DND-41 (cell line): ENCODE results near the gene CALM1.

Experiments
- ATAC-seq: fragments of 200-7000 bp; cut with Tn5 transposase; 3 replicates; pipeline ENCODE4 v1.9.1; 2021; ENCODE audit warnings: low read depth; ENCODE audit not compliant: insufficient read depth
- DNase-seq: peaks from one replicate; pipeline ENCODE4 v3.0.0-alpha.2; 2020
- H2AFZ ChIP-seq: 2 replicates; pipeline ENCODE4 v1.6.0; 2012; ENCODE audit warnings: low read depth, low read length
- H3K27ac ChIP-seq: 2 replicates; pipeline ENCODE4 v1.5.1; 2012; ENCODE audit warnings: low read length, inconsistent platforms
- H3K27me3 ChIP-seq: fragments of 200-600 bp; sonication (generic); 2 replicates; pipeline ENCODE4 v1.6.0; 2012; ENCODE audit warnings: low read length, mild to moderate bottlenecking, inconsistent platforms; ENCODE audit not compliant: insufficient read depth, poor library complexity
- H3K36me3 ChIP-seq: 2 replicates; pipeline ENCODE4 v1.5.1; 2012; ENCODE audit warnings: low read length, inconsistent platforms; ENCODE audit not compliant: insufficient read depth
- H3K4me1 ChIP-seq: 2 replicates; pipeline ENCODE4 v1.5.1; 2012; ENCODE audit warnings: mild to moderate bottlenecking, low read length; ENCODE audit not compliant: insufficient read depth
- H3K4me2 ChIP-seq: 2 replicates; pipeline ENCODE4 v1.6.0; 2012; ENCODE audit warnings: mild to moderate bottlenecking, moderate library complexity, low read length, inconsistent platforms; ENCODE audit not compliant: insufficient read depth
- H3K4me3 ChIP-seq, 2 experiments: fragments of 200-600 bp in 1 of 2; shearing (Covaris generic) in 1 of 2; 2 replicates each; pipeline ENCODE4 v1.5.1; 2012 to 2016; ENCODE audit warnings: inconsistent platforms in 2 of 2, low read length in 2 of 2, mild to moderate bottlenecking in 2 of 2, low read depth in 1 of 2, moderate library complexity in 1 of 2
- H3K79me2 ChIP-seq: 2 replicates; pipeline ENCODE4 v1.6.0; 2012; ENCODE audit warnings: low read length, inconsistent platforms; ENCODE audit not compliant: insufficient read depth
- H3K9ac ChIP-seq: 2 replicates; pipeline ENCODE4 v1.6.0; 2012; ENCODE audit warnings: low read depth, mild to moderate bottlenecking, inconsistent platforms, low read length, moderate library complexity
- H3K9me3 ChIP-seq: 2 replicates; pipeline ENCODE4 v1.5.1; 2012; ENCODE audit warnings: low read length, moderate library complexity, mild to moderate bottlenecking, inconsistent platforms; ENCODE audit not compliant: insufficient read depth, severe bottlenecking
- H4K20me1 ChIP-seq: 2 replicates; pipeline ENCODE4 v1.6.0; 2012; ENCODE audit warnings: low read length; ENCODE audit not compliant: insufficient read depth
- CTCF ChIP-seq: IDR thresholded peaks from 2 replicates; pipeline ENCODE4 v1.5.1; 2012; ENCODE audit warnings: borderline replicate concordance, low read length, moderate library complexity, mild to moderate bottlenecking; ENCODE audit not compliant: poor library complexity, severe bottlenecking; ENCODE audit errors: extremely low read depth
- EZH2 ChIP-seq: IDR thresholded peaks from 3 replicates; pipeline ENCODE4 v1.6.1; 2012; ENCODE audit warnings: borderline replicate concordance, low read depth, mild to moderate bottlenecking, moderate library complexity, low read length, inconsistent platforms; ENCODE audit not compliant: severe bottlenecking

Gene CALM1

GRCh38 chr14:90405101-90405500 lies 8.3 kb downstream of the CALM1 start:
- DNase-seq (no peak), ATAC-seq (no peak)
- no peak for TF ChIP-seq EZH2
- no peak for TF ChIP-seq CTCF
- H3K36me3 ChIP-seq, result peaks cover 68% of the 10 kb centered on the region
- H4K20me1 ChIP-seq, result peaks cover 44% of the 10 kb centered on the region
- no peak overlapping the region for H3K4me3 ChIP-seq
- H3K9ac ChIP-seq, result no peak overlapping the region
- no peak overlapping the region for H3K4me2 ChIP-seq
- H3K27ac ChIP-seq, result no peak overlapping the region
- H2AFZ ChIP-seq, result no peak overlapping the region
- H3K4me1 ChIP-seq, result peaks cover 2% of the 10 kb centered on the region; the same call in 1 of the 2 replicates
- H3K79me2 ChIP-seq, result peaks cover 12% of the 10 kb centered on the region
- H3K9me3 ChIP-seq, result no peaks in the 10 kb centered on the region
- no peaks in the 10 kb centered on the region for H3K27me3 ChIP-seq

DNA sequence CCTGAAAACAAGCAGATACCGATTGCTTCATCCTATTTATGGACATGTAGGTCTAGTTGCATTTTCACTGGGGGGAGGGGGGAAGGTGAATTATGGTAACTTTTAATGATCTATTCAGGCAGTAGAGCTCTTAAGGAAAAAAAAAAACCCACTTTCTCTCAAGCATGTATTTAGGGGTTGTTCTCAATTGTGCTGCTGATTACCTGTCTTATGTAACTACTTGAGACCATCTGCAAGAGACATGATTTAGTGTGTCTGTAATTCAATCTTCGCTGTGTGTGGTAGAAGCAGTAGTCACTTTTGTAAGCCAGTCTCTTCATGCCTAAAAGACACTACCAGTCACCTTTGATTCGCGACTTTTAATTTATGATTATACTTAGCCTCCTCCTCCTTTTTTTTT lies 8.9 kb downstream of the CALM1 start:
- Histone ChIP-seq H4K20me1 (peaks cover 37% of the 10 kb centered on the region), H3K27me3 (no peaks in the 10 kb centered on the region), H3K9ac (no peak overlapping the region), H3K36me3 (peaks cover 61% of the 10 kb centered on the region), H3K4me1 (no peaks in the 10 kb centered on the region), H3K27ac (no peak overlapping the region), H3K4me2 (no peak overlapping the region), H3K9me3 (no peaks in the 10 kb centered on the region), H3K4me3 (no peak overlapping the region), H2AFZ (no peak overlapping the region), H3K79me2 (peaks cover 6% of the 10 kb centered on the region; the same call in 1 of the 2 replicates)
- ATAC-seq (no peak), DNase-seq (no peak)
- no peak for TF ChIP-seq EZH2
- TF ChIP-seq CTCF, result no peak

DNA sequence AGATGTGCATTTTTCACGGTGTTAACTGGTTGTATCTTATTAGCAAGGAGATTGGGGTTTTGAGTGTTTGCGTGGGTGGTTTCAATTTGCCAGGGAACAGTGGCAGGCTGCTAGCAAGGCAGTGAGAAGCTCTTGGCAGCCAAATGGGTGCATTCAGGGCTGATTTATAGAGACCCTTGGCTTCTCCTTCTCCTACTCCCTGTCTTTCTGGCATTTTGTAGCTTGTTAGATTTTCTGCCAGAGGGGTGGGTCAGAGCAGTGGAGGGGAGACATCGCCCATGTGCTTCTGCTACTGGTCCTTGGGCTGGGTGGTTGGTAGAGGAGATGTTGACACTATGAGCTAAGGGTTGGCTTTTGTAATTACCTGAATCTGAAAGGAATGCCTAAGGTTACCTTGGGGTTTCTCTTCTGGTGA lies 9.6 kb downstream of the CALM1 start:
- H4K20me1 ChIP-seq, result peaks cover 31% of the 10 kb centered on the region
- peaks cover 55% of the 10 kb centered on the region for H3K36me3 ChIP-seq
- H3K4me2 ChIP-seq, result no peak overlapping the region
- no peak for DNase-seq
- H3K79me2 ChIP-seq, result no peaks in the 10 kb centered on the region; the same call in 1 of the 2 replicates
- no peaks in the 10 kb centered on the region for H3K27me3 ChIP-seq
- ATAC-seq, result peak; percentile 37; the same call in 2 of the 3 replicates
- H2AFZ ChIP-seq, result no peak overlapping the region
- TF ChIP-seq EZH2, result no peak
- TF ChIP-seq CTCF, result no peak
- H3K27ac ChIP-seq, result no peak overlapping the region
- no peaks in the 10 kb centered on the region for H3K4me1 ChIP-seq
- no peak overlapping the region for H3K4me3 ChIP-seq
- no peak overlapping the region for H3K9ac ChIP-seq
- no peaks in the 10 kb centered on the region for H3K9me3 ChIP-seq

- Histone ChIP-seq H3K27ac (no peak overlapping the region), H4K20me1 (peaks cover 23% of the 10 kb centered on the region), H3K9ac (no peak overlapping the region), H3K36me3 (peaks cover 47% of the 10 kb centered on the region), H3K4me2 (no peak overlapping the region), H3K79me2 (no peaks in the 10 kb centered on the region; the same call in 1 of the 2 replicates), H3K4me3 (no peak overlapping the region), H2AFZ (no peak overlapping the region), H3K27me3 (no peaks in the 10 kb centered on the region), H3K4me1 (no peaks in the 10 kb centered on the region), H3K9me3 (no peaks in the 10 kb centered on the region)
- ATAC-seq, result no peak
- TF ChIP-seq CTCF (no peak), EZH2 (no peak)
- no peak for DNase-seq
These were observed 10.4 kb downstream of the CALM1 start for GRCh38 chr14:90407230-90407629.
